Psoas muscle (tissue), 8 donors: ENCODE results near the gene TKFC. TPM values are rescaled to one million over a fixed set of nuclear protein-coding genes. Genes with fewer than 3 reads are reported as not detected.

Experiments used
- ATAC-seq, 4 donors: fragments of 200-7000 bp; cut with Tn5 transposase; one replicate each; pipeline ENCODE4 v1.9.1; 2020; ENCODE audit warnings: moderate library complexity in 3 of 4, mild to moderate bottlenecking in 2 of 4
- DNase-seq, 2 donors: peaks; one replicate each; pipeline ENCODE4 v3.0.0-alpha.2; 2020
- H3K27ac ChIP-seq: fragments of 200-600 bp; one replicate; pipeline ENCODE4 v1.8.0; 2022
- H3K27me3 ChIP-seq, 3 donors: fragments of 200-600 bp in 1 of 3; one replicate each; pipeline versions ENCODE4 v1.6.1 to v1.8.0; 2013 to 2022; ENCODE audit warnings: low read length in 2 of 3, mild to moderate bottlenecking in 2 of 3, moderate library complexity in 1 of 3; ENCODE audit not compliant: insufficient read depth in 3 of 3
- H3K36me3 ChIP-seq, 2 donors: fragments of 200-600 bp in 1 of 2; one replicate each; pipeline versions ENCODE4 v1.6.1 to v1.8.0; 2013 to 2022; ENCODE audit warnings: low read depth in 1 of 2, mild to moderate bottlenecking in 1 of 2, moderate library complexity in 1 of 2; ENCODE audit not compliant: insufficient read depth in 1 of 2
- H3K4me1 ChIP-seq: fragments of 200-600 bp; one replicate; pipeline ENCODE4 v1.8.0; 2022
- H3K4me3 ChIP-seq: fragments of 200-600 bp; one replicate; pipeline ENCODE4 v1.8.0; 2022; ENCODE audit warnings: mild to moderate bottlenecking
- H3K9me3 ChIP-seq: fragments of 200-600 bp; one replicate; pipeline ENCODE4 v1.8.0; 2022
- CTCF ChIP-seq: fragments of 200-600 bp; IDR thresholded peaks from one replicate; pipeline ENCODE4 v1.8.0; 2022; ENCODE audit warnings: antibody characterized with exemption
- WGBS, 3 donors: extraction: QIAGEN DNeasy Blood & Tissue Kit; methylation state at CpG; one replicate each; pipeline versions ENCODE4 v1.1.6 to v1.1.7; 2013; 5-methylcytosine and 5-hydroxymethylcytosine counted together
- intact Hi-C, 2 donors: fragments of 100-400 bp; cut with DNase I; formaldehyde crosslinking; loops; one replicate each; pipeline versions ENCODE4 v1.11.0 to v1.14.2; 2022
- polyA plus RNA-seq, 3 donors: library from polyadenylated mRNA; stranded (reverse); fragments of 200-250 nt; gene quantifications; one replicate each; pipeline ENCODE4 v1.2.3, GENCODE V29; 2013
- total RNA-seq, 4 donors: library from RNA; stranded (reverse); fragmentation: NEBNext Ultra II Directional in 2 of 4; extraction: Animal tissue kit (Norgen Biotek cat#: 25700) in 2 of 4; gene quantifications; one replicate each; pipeline versions ENCODE4 v1.2.1 to v1.2.4, GENCODE V29; 2021 to 2023
- donor health status: healthy with polysubstance abuse.
- donor health status: DM: no; HTN: no; CAD: no; lungs with moderate emphysema.
- donor health status: Bipolar disorder and iron deficiency.
- donor health status: healthy.
- donor health status: DM: yes; HTN: yes; CAD: no.
- donor health status: DM: no; HTN: no; CAD: no.
- donor health status: DM: no; HTN: no; CAD: no.
- donor health status: DM: yes; HTN: yes; CAD: no.

Gene TKFC
- total and polyA plus RNA-seq, 7 donors, result 7.2 to 30.4 (median 13.4) TPM

- H3K27ac ChIP-seq, result no peak overlapping the region
- no peaks in the 10 kb centered on the region for H3K27me3 ChIP-seq
- no peaks in the 10 kb centered on the region for H3K9me3 ChIP-seq
- TF ChIP-seq CTCF, result no peak
- H3K4me3 ChIP-seq, result no peak overlapping the region
- WGBS, 3 donors, result 91 to 96% (median 94%) methylated on average over 2 of the region's 2 CpGs
- H3K36me3 ChIP-seq, result peaks cover 0 to 60% of the 10 kb centered on the region in 2 donors
- peaks cover 3% of the 10 kb centered on the region for H3K4me1 ChIP-seq
- intact Hi-C loops, result no loop called here
- ATAC-seq, result no peak
- no peak for DNase-seq
These were observed 21.2 kb downstream of the TKFC start for GRCh38 chr11:61354208-61354607.

DNA sequence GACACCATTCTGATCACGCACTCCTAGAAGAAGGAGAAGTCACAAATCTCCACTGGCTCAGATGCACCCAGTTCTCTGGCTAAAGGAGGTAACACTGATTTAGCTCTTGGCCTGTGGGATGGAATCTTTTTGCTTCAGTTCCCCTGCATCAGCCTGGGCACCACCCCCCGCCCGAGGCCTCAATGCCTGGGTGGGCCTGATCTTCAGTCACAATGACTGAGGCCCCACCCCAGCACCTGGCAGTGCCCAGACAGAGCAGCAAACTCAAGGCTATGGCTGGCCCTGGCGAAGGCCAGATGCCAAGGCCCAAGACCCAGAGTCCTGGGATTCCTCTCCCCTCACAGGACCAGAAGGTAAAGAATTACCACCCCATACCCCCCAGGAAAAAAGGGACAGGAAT is 23.7 kb downstream of the TKFC start:
- Histone ChIP-seq H3K9me3 (no peaks in the 10 kb centered on the region), H3K27ac (no peak overlapping the region), H3K36me3 (peaks cover 0 to 38% of the 10 kb centered on the region in 2 donors), H3K4me1 (peaks cover 11% of the 10 kb centered on the region), H3K4me3 (no peak overlapping the region), H3K27me3 (no peaks in the 10 kb centered on the region)
- ATAC-seq, result no peak
- WGBS, 3 donors, result 89 to 96% (median 92%) methylated on average over 4 of the region's 4 CpGs
- intact Hi-C loops, result no loop called here
- no peak for DNase-seq
- TF ChIP-seq CTCF, result no peak

DNA sequence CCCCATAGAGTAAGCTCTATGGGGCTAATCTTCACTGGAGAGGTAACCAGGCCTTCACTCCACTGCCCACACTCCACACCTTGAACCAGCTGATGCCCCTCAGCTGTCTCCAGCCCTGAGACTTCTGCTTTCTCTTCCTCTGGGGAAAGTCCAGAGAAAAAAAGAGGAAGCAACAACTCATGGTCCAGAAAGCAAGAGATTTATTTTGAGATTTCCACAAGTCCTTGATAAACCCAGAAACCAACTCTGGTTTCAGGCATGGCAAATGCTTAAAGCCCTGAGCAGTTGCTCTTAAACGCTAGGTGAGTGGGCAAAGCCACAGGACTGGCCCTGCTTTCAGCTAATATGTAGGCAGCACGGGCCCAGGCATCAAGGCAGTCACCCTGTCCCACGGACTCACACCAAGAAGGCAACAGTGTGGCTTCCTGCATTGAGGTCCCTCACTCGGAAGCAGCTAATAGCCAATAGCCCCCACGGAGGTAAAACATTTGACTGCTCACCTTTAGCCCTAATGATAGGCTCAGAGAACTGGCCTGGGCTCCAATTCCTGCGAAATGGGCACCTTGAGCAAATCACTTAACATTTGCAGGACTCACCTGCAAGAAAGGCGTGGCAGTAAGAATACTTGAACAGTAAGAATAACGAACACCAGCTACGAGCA is 24.3 kb downstream of the TKFC start:
- intact Hi-C loops, result no loop called here
- Histone ChIP-seq H3K27ac (no peak overlapping the region), H3K4me3 (no peak overlapping the region), H3K27me3 (no peaks in the 10 kb centered on the region), H3K4me1 (peaks cover 11% of the 10 kb centered on the region), H3K9me3 (no peaks in the 10 kb centered on the region), H3K36me3 (peaks cover 0 to 31% of the 10 kb centered on the region in 2 donors)
- WGBS, 3 donors, result 89 to 91% (median 91%) methylated on average over 9 of the region's 9 CpGs
- no peak for TF ChIP-seq CTCF
- no peak for ATAC-seq
- no peak for DNase-seq

DNA sequence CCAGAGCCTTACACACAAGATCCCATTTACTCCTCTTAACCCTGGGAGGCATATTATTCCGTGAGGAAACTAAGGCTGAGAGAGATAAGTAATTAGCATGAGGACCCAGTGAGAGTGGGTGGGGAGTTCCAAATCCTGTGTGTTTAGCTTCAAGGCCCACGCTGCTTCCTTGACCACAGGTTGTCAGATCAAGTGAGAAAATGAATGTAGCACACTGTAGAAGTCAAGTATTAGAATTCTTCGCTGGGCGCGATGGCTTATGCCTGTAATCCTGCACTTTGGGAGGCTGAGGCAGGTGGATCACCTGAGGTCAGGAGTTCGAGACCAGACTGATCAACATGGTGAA is 24.8 kb downstream of the TKFC start:
- intact Hi-C loops, result no loop called here
- no peak for TF ChIP-seq CTCF
- no peak overlapping the region for H3K4me3 ChIP-seq
- WGBS, 3 donors, result 94 to 99% (median 97%) methylated on average over 6 of the region's 6 CpGs
- no peaks in the 10 kb centered on the region for H3K27me3 ChIP-seq
- no peak for DNase-seq
- peaks cover 0 to 26% of the 10 kb centered on the region in 2 donors for H3K36me3 ChIP-seq
- ATAC-seq, result no peak
- H3K27ac ChIP-seq, result no peak overlapping the region
- H3K9me3 ChIP-seq, result no peaks in the 10 kb centered on the region
- H3K4me1 ChIP-seq, result peaks cover 13% of the 10 kb centered on the region

DNA sequence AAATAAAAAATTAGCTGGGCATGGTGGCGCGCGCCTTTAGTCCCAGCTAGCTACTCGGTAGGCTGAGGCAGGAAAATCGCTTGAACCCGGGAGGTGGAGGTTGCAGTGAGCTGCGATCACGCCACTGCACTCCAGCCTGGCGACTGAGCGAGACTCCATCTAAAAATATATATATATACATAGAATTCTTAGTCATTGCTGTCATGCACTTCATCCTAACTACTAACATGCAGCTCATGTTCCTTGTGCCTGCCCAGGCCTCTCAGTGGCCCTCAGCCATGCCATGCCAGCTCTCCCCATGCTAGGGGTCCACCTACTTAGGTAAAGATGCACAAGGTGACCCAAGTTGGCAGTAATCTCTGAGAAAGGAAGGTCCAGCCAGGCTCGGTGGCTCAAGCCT is 25.5 kb downstream of the TKFC start:
- H3K36me3 ChIP-seq, result peaks cover 0 to 20% of the 10 kb centered on the region in 2 donors
- DNase-seq (no peak), ATAC-seq (no peak)
- WGBS, 3 donors, result 95 to 96% (median 96%) methylated on average over 11 of the region's 11 CpGs
- intact Hi-C loops, result no loop called here
- H3K4me1 ChIP-seq, result peaks cover 20% of the 10 kb centered on the region
- no peak for TF ChIP-seq CTCF
- no peak overlapping the region for H3K4me3 ChIP-seq
- H3K9me3 ChIP-seq, result no peaks in the 10 kb centered on the region
- H3K27me3 ChIP-seq, result no peaks in the 10 kb centered on the region
- H3K27ac ChIP-seq, result no peak overlapping the region
